SHP77 (cell line): ENCODE data around the gene HDHD2.
"Not testable (repeated sequence)": the region's sequence is repeated elsewhere in the genome, so short reads cannot be mapped to it uniquely, and the experiment has no call there.

ENCODE experiments used
- DNase-seq, 2 experiments: peaks; one replicate each; lab custom pipeline; 2025; lab: John Stamatoyannopoulos, UW

The HDHD2 gene, protein sequence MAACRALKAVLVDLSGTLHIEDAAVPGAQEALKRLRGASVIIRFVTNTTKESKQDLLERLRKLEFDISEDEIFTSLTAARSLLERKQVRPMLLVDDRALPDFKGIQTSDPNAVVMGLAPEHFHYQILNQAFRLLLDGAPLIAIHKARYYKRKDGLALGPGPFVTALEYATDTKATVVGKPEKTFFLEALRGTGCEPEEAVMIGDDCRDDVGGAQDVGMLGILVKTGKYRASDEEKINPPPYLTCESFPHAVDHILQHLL

DNA sequence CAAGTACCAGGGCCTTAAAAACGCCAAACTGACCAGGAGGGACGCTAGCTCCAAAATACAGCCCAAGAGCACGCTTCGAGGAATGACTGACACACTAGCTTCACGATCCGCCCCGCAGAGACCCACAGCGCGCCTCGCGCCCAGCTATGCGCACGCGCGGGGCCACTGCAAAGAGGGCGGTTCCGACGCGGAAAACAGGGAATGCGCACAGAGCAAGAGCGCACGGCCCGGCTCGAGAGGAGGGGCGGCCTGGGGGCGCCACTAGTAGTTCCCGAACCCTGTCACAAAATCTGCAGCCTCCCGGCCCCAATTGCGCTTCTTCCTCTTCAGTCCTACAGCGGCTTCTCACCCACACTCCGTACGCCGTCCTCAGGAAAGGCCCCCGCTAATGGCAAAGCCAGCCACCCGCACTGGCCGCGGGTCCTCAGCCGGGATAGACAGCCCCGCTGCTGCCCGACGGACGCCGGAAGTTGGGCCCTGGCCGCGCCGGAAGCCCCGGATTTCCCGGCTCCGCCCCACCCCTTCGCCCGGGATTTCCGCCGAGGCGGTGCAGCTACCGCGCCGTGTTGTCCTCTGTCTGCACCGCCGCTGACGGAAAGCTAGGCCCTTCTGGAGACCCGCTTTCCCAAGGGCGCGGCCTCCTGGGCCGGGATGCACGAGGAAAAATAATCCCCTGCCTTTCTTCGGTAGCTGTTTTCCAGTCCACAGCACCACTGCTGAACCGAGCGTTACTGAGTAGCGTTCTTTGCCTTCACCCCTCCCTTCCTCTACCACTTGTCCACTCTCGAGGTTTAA lies at the start of gene HDHD2:
HDHD2 (minus strand) TSS at position 472 of the 795 bp plus-strand sequence. CDS start 14,061 bp downstream, outside the sequence.
- DNase-seq = peak; percentile 79 to 83

DNA sequence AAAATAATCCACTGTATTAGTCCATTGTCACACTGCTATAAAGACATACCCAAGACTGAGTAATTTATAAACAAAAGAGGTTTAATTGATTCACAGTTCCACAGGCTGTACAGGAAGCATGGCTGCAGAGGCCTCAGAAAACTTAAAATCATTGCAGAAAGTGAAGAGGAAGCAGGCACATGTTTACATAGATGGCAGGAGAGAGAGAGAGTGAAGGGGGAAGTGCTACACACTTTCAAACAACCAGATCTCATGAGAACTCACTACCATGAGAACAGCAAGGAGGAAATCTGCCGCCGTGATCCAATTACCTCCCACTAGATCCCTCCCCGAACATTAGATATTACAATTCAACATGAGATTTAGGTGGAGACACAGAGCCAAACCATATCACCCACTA lies 45.7 kb upstream of the HDHD2 start:
- not testable (repeated sequence) for DNase-seq

DNA sequence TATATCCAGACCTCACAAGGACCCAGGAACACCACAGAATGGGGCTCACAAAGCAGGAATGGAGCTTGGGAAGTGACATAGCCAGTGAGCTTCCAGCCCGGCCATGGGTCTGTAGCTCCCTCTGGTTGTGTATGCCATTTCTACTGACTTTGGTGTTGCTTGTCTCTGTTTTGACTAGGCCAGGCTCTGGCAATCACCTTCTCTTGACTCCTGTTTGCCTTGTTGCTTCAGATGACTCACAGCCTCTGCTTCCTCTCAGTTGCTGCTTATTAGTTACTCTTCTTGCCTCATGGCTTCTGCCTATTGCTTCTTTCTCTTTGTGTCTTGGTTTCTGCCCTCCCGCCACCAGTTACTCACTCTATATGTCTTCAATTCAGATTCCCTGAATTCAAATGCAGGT lies 41.7 kb upstream of the HDHD2 start:
- DNase-seq = no peak

DNA sequence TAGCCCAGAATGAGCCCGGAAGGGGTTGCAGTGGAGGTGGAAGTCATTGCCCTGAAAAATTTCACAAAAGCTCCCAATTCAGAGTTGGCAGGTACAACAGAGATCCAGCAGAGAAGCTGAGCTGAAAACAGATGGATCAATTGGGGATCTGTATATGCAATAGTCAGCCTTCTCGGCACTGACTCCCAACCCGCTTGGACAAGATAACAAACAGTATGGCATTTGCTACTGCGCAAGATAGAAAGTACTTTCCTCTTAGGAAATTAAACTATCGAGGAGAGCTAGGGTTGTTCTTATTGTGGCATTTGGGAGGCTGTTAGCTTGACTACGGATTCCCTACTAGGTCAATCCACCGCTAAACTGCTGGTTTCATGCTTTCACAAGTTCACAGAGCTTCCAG lies 37.4 kb upstream of the HDHD2 start:
- DNase-seq = no peak

- DNase-seq = peak; percentile 71 to 82
Observed at GRCh38 chr18:47184419-47185050, 34.2 kb upstream of the HDHD2 start.

DNA sequence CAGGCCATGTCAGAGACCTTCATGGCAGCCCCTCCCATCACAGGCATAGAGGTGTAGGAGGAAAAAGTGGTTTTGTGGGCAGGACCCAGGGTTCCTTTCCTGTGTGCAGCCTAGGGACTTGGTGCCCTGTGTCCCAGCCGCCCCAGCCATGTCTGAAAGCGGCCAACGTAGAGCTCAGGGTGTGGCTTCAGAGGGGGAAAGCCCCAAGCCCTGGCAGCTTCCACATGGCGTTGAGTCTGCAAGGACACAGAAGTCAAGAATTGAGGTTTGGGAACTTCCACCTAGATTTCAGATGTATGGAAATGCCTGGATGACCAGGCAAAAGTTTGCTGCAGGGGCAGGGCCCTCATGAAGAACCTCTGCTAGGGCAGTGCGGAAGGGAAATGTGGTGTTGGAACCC lies 31.9 kb upstream of the HDHD2 start:
- DNase-seq = not testable (repeated sequence)

GRCh38 chr18:47180765-47181164 lies 30.5 kb upstream of the HDHD2 start:
- no peak for DNase-seq

DNA sequence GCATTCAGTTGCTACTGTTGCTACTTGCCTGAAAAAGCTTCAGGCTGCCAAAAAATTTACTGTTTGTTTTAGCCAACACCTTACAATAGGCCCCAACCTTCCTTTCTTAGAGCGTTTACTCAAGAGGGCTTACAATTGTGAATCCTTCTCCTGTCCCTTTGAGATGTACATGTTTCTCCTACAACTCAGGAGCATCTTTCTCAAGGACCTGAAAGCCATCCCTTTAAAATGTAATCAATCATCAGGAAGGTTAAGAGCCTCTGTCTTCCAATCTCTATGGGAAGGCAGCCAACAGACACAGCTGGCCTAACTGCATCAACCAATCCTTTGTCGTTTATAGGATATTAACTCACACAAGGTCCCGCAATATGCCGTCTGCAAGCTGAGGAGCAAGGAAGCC lies 29.2 kb upstream of the HDHD2 start:
- peak; percentile 43 to 54 for DNase-seq

DNA sequence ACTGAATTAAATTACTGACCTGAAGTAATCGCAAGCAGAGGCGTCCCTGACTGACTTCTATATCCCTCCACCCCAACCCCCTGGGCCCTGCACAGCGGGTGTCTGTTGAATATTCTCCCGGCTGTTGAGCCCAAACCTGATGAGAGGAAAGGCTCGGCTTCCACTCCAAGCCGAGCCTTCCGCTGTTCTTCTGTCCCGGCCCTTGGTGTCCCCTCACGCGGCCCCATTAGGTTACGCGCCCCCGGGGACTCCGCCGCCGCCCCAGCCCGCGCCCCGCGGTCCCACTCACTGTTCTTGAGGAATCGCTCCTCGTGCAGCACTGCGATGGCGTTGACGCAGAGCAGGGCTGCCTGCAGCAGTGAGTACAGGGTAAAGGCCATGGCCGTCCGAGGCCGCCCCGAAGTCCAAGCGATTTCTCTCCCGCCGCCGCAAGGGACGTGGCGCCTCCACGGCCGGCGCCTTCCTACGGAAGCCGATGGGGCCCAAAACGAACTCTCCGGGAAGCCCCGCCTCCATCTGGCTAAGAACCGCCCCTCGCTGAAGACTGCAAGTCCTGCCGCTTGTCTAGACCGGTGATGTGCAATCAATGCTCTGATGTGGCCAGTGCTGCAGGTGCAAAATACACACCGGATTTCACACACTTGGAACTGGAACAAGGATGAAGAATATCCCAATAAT lies 25.7 kb upstream of the HDHD2 start, which contains the start of gene IER3IP1:
IER3IP1 (minus strand) TSS at position 467 of the 678 bp plus-strand sequence; CDS start at position 380, 87 bp downstream.
- DNase-seq = peak; percentile 84 to 92

- no peak for DNase-seq
Observed at GRCh38 chr18:47175283-47175897, 25.1 kb upstream of the HDHD2 start.

- DNase-seq = no peak
Observed at GRCh38 chr18:47174545-47175116, 24.3 kb upstream of the HDHD2 start.

GRCh38 chr18:47172476-47172875 lies 22.2 kb upstream of the HDHD2 start:
- no peak for DNase-seq

GRCh38 chr18:47168913-47169312 lies 18.6 kb upstream of the HDHD2 start:
- DNase-seq = no peak

DNA sequence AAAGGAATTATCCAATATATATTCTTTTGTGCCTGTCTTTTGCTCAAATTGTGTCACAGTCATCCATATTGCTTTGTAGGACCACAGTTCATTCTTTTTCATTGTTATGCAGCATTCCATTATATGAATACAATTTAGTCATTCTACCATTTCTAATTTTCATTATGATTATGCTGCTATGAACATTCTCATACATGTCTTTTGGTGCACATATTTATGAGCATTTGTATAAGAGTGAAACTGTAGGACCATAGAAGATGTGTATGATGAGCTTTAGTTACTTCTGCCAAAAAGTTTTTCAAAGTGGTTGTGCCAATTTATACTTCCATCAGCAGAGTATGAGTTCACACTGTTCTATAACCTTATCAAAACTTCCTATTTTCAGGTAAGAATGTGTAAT lies 18.2 kb upstream of the HDHD2 start:
- no peak for DNase-seq

GRCh38 chr18:47166294-47166693 lies 16.0 kb upstream of the HDHD2 start:
- no peak for DNase-seq

GRCh38 chr18:47163241-47163640 lies 12.9 kb upstream of the HDHD2 start:
- no peak for DNase-seq

- no peak for DNase-seq
Observed at GRCh38 chr18:47160256-47160655, 10.0 kb upstream of the HDHD2 start.

DNA sequence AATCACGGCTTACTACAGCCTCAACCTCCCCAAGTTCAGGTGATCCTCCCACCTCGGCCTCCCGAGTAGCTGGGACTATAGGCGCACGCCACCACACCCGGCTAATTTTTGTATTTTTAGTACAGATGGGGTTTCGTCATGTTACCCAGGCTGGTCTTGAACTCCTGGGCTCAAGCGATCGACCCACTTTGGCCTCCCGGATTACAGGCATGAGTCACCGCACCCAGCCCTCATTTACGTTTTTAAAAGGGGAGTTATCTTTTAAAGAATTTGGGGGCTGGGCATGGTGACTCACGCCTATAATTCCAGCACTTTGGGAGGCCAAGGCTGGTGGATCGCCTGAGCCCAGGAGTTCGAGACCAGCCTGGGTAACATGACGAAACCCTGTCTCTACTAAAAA lies 8.1 kb upstream of the HDHD2 start:
- not testable (repeated sequence) for DNase-seq

DNA sequence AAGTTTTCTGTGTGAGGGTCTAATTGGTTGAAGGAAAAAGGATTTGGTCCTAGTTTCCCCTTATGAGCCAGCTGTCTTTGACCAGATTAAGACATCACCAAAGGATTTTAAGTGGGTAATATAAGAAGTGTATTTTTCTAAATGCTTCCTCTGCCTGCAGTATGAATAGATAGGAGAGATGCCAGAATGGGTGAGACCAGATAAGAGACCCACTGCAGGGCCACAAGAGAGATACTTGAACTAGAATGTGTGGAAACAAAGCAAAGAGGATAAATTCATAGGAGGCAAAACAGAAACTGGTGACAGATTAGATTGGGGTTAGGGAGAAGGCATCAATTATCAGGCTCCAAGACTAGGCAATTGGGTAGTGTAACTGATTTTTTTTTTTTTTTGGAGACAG lies 1.1 kb upstream of the HDHD2 start:
- no peak for DNase-seq

DNA sequence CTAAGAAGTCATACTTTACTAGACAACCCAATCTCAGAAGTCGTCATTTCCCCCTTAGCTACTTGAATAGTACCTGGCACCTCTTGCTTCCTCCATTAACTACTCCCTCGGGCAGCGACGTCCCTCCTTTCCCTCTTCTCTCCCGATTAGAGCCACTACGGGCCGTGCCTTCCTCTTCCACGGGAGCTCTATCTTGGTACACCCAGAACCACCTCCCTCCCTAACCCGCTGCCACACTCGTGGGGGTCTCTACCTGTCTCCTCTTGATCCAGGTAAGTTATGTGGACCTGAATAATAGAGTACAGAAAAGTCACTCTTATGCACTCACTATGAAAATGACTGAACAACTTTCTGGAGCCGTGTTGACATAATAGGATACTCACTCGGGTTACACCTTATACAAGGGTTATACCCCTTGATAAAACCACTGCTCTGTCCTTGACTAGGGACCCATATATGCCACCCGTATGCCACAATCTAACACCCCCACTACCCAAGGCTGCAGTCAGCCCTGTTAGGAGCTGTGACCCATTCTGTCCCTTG lies 595 bp upstream of the HDHD2 start:
- DNase-seq = peak; percentile 14 to 17

- DNase-seq = peak in 1 of 2 experiments; percentile 3
Observed at GRCh38 chr18:47149457-47150028, 757 bp downstream of the HDHD2 start.
